ENCODE measurements around the gene NEDD8.
"Not testable (repeated sequence)": the region's sequence is repeated elsewhere in the genome, so short reads cannot be mapped to it uniquely, and the experiment has no call there.

The NEDD8 gene

DNA sequence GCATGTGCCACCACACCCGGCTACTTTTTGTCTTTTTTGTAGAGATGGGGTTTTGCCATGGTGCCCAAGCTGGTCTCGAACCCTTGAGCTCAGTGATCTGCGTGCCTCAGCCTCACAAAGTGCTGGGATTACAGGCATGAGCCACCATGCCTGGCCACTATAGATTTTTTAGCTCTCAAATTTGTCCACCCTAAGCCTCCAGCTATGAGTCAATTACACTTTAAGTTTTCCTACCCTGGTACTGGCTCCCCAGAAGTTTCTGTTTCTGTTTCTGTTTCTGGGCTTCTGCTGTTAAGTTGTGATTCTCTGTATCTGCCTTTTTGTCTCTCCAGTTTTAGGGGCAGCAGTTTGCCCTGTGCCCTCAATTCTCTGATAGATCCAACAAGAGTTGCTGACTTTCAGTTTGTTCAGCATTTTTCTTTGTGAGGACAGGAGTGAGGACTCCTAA lies 14.6 kb upstream of the NEDD8 start:
- DNase-seq, result no peak

DNA sequence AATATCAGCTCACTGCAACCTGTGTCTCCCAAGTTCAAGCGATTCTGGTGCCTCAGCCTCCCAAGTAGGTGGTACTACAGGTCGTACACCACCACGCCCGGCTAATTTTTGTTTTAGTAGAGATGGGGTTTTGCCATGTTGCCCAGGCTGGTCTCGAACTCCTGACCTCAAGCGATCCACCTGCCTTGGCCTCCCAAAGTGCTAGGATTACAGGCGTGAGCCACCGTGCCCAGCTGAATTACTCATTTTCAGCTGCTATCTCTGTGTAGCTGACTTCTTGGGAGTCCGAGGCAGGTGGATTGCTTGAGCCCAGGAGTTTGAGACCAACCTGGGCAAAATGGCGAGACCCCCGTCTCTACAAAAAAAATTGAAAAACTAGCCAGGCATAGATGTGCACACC lies 13.2 kb upstream of the NEDD8 start:
- not testable (repeated sequence) for DNase-seq

DNA sequence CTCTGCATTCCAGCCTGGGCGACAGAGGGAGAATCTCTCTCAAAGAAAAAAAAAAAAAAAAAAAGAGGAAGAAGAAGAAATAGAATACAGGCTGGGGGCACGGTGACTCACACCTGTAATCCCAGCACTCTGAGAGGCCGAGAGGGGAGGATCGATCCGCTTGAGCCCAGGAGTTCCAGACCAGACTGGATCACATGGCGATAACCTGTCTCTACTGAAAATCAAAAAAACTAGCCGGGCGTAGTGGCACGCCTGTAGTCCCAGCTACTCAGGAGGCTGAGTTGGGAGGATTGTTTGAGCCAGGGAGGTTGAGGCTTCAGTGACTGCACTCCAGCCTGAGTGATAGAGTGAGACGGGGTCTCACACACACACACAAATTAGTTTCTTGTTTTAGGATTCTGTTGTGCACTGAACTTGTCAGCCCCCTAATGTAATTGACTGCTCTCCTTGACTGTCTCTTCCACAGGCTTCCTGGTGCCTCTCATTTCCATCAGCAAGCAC lies 11.2 kb upstream of the NEDD8 start:
- no peak for DNase-seq

DNA sequence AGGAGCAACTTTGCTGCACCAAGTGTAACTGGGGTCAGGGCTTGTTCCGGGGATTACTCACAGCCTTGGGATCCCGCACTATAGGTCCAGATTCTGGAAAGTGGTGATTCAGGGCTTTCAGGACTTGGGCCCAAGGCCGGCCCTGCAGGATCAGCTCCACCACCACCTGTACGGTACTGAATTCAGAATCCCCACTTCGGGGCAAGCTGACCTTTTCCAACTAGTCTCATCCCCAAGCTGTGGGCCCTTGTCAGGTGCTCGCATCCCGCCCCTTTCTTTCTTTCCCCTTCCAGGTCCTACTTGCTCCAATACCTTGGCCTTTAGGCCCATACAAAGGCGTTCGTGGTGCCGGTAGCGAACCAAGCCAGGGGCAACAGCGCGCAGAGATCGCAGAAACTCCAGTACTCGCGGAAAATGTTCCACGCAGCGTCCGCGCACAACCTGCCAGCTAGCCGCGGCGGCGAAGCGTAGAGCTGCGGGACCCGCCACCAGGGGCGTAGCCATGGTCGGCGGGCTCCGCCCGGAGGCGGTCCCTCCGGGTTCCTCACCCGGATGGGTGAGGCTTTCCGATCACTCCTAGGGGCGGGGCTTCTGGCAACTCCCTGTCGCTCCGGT lies 9.8 kb upstream of the NEDD8 start:
- DNase-seq, result peak; percentile 89

DNA sequence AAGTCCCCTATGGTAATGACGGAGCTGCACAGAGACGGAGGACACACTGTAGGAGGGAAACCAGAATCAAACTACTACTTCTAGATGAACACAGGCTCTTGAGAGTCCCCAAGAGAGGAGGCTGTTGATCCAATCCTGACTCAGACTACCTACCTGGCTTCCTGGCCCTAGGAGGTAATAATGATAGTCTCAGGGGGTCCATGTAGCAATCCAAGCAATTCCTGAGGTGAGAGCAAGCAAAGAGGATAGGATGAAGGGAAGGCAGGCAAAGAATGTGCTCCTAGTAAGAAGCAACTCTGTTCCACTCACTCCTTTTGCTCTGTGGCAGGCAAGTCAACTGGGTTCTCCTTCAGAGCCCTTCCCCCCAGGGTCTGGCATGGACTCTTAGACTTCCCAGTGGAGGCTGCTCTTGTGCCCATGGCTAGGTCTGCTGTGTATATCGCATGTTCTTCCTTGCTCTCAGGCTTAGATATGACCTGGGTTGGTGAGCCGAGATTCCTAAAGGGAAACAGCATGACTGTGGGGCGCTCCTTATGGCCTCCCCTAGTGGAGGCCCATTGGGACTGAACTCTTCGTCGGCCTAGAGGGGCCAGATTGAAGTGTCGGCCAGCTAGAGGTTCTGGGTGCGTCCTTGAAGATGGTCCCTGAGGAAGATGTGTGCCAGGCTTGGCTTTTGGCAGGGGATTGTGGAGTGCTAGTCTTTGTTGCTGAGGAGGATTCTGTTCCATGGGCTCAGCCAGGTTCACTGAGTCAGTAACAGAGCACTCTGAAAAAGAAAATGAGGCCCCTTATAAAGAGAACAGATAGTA lies 8.1 kb upstream of the NEDD8 start:
- DNase-seq, result no peak

DNA sequence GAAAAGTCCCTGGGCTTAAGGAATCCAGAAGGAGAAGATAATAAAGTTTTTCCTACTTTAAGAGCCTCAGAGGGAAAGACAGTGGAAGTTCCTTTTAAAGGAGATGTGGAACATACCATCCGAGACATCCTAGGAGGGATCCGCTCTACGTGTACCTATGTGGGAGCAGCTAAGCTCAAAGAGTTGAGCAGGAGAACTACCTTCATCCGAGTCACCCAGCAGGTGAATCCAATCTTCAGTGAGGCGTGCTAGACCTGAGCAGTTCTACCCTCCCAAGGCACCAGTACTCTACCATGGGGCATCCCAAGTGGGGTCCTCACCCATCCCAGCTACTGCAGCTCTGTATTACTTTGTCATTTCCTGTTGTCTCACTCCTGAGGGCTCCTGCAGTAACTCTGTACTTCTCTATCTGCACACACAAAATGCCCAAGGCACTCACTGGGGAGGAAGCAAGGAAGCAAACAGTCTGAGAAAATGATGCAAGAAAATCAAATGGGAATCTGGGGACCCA lies 6.4 kb upstream of the NEDD8 start:
- no peak for DNase-seq

DNA sequence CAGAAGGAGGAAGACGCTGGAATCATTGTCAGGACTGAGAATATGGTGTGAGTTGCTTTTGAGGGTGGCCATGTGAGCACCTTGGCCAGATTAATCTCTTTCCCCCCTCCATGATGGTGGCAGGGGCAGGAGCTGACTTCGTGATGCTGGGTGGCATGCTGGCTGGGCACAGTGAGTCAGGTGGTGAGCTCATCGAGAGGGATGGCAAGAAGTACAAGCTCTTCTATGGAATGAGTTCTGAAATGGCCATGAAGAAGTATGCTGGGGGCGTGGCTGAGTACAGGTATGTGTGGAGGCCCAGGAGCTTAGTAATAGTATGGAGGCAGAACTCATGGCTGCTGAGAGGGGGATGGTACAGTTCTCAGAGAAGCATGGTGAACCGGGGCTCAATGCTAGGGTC lies 6.0 kb upstream of the NEDD8 start:
- DNase-seq, result no peak

DNA sequence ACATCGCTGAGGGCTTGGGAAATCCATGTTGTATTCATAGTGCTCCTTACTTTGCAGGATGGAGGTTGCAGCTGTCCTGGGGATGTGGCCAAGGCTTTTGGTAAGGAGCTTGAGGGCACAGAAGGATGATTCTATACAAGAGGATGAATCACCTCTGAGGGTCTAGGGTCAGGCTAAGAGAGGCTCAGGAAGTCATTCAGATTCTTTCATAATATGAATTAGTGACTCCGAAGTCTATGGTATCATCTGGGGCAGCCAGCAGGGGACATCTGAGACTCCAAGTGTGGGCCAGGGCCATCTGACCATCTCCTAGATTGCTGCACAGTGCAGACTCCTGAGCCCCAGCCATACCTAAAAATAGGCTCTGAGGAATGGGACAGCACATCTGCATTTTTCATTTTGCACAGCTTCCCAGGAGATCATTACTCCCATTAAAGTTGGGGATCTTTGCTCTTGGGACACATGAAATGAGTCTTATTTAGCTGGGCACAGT lies 5.3 kb upstream of the NEDD8 start:
- DNase-seq, result no peak

DNA sequence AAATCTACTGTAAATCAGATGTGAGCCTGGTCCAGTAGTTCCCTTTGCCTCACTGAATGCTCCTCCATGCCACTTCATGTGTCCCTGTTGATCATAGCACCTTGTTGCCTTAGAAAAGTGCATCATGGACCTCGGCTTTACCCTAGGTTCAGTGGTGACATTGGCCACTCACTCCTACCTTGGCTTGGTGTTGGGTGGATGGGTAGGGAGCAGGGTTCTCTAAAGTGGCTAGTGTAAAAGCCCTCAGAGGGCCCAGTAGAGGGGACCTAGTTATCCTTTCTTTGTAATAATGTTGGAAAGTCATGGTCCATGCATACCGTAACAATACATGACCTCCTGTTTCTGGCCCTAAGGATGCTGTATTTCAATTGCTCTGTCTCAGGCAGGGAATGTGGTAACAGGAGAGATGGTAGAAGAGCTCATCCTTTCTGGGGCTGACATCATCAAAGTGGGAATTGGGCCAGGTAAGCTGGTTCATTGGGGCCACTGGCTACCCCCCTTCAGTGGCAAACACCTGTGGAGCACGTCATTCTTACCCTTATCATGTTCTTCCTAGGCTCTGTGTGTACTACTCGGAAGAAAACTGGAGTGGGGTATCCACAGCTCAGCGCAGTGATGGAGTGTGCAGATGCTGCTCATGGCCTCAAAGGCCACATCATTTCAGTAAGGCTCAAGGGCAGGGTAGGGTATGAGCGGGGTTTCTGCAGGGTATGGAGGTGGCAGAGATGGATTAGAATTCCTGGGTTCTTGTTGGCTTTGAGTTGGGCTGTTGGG lies 4.7 kb upstream of the NEDD8 start:
- no peak for DNase-seq

DNA sequence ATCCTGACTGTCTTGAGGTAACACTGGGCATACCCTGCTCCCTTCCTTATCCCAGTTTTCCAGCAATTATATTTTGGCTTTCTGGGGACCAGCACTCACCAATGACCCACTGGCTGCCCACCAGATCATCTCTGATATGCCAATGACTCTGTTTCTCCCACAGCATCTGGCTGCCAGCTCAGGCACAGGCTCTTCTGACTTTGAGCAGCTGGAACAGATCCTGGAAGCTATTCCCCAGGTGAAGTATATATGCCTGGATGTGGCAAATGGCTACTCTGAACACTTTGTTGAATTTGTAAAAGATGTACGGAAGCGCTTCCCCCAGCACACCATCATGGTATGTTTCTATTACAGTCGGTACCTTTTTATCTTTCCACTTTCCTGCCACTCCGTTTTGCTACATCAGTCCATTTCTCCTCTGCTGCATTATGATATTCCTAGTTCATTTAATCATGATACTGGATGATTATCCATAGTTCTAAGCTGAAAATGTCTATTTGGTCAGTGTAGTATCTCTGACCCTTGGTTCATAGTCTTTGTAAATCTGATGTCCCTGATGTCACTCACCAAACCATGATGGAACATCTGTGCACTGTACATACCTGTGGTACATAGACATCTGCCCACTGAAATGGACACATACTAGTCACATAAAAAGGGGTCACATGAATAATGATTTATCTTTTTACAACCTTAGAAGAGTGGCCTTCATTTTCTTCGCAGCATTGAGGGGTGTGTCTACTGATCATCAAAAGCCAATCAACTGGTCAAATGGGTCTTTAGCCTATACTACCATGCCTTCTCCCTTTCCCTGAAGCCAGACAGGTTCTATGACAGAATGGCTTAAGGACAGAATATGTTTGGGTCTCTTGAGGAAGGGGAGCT lies 3.9 kb upstream of the NEDD8 start:
- DNase-seq, result no peak

DNA sequence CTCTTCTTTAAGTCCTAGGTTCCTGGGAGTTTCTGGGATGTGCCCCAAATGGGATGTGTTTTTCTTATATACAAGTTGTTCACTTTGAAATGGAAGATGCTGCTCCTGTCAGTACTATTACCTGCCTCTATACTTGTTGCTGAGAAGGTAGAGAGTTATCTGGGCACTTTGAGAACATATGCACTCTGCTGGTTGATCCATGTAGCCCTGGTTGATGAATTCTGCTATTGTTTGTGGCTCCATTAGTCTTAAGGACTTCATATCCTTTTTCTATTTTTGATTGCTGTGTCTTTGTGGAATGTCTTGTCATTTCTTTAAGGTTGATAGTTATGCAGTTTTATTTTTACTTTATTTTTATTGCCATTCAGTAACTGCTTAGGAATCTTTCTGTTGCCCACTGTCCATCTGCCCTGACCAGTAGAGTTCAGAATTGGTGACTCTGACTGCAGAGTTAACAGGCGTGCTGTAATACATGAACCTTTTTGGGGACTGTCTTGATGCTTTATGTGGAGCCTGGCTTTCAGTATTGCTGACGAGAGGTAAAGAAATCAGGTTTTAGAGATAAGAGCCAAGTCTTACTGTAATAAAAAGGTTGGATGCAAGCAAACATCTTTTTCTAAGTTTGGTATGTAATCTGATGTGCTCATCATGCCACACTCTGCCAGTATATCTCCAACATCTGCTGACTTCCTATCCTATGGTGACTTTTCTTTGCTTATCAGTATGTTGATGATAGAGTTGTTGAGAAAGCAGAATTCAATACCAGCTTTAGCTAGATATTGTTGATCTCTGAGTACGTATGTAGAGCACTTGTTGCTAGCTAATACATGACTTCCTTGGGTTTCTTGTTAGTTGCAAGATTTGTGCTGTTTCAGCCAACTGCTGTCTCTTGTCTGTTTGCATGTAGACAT lies 2.2 kb upstream of the NEDD8 start:
- DNase-seq, result no peak

DNA sequence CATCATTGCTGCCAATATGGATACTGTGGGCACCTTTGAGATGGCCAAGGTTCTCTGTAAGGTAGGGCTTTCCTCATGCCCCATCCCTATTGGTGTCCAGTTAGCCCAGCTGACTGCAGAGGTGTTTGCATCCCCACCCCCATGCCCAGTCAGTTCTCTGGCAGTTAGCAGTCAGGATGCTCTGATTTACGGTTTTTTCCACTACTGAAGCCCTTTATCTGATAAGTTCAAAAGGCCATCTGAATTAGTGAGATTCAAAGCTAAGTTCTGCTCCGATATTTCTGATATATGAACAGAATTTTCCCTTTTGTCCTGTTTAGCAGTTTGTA lies 1.3 kb upstream of the NEDD8 start:
- no peak for DNase-seq

DNA sequence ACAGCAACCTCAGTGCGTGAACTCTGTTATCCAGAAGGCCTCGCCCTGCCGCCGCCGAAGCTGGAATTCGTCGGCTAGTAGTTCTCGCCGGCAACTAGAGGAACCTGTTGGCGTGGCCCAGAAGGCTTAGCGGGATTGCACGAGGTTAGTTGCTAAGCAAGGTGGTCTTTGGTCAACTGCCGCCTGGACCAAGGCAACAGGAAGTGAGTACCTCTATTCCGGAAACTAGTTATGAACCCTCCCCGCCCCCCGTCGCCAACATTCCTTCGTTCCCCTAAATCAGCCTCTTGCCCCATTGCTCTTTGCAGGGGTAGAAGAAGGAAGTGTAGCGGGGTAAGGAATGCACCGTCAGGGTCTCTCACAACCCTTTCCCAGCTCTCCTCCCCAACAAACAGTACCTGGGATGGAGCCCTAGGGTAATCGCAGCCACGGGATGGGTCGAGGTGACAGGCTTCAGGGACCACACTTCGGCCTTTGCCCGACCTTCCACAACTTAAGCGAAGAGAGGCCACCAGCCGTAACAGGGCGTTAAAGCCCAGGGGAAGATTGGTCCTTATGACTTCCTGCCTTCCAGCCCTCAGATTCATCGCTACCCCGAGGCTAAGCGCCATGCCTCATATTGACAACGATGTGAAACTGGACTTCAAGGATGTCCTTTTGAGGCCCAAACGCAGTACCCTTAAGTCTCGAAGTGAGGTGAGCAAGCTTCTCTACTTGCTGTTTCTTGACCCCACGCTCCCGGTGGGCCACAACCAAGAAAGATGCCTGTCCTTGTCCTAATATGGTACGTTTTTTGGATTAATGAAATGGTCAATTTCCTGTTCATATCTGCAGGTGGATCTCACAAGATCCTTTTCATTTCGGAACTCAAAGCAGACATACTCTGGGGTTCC lies 724 bp upstream of the NEDD8 start, which contains the start of gene GMPR2:
TSS of gene GMPR2 (plus strand) at position 285 of the 893 bp plus-strand sequence. CDS start at position 610, 325 bp downstream.
- DNase-seq, result peak; percentile 55

DNA sequence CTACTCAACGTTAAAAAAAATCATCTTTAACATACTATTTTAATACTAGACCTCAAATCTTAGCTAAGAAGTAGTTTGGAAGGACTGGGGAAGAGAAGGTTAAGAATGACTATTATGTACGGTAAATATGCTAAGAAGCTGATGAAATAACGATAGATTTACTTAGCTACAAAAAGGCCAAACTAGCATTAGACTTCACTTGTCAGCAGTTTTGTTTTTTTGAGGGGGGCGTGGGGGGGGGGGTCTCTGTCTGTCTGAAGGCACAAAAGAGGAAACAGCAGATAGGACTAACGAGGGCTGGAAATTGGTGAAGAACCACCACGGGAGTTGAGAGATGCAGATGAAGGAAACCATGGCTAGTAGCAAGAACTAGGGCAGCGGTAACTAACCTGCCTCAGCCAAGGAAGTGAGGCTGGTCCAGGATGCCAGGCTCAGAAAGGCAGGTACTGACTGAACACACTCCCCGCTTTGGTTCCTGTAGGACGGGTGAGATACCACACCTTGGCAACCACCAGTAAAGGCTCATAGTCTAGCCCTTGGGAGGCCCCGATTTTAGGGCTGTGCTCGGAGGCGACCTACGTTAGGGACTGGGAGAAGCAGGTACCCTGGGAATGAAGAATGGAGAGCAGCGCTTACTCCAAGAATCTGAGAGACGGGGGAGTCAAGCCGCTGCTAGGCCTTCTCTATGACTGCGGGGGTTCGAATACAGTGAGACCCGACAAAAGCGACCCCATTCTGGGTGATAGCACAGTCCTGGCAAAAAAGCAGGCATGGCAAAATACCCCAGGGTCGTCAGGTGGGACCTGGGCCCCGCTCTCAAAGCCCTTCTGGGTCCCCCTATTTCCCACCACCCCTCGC lies 675 bp downstream of the NEDD8 start:
- no peak for DNase-seq

DNA sequence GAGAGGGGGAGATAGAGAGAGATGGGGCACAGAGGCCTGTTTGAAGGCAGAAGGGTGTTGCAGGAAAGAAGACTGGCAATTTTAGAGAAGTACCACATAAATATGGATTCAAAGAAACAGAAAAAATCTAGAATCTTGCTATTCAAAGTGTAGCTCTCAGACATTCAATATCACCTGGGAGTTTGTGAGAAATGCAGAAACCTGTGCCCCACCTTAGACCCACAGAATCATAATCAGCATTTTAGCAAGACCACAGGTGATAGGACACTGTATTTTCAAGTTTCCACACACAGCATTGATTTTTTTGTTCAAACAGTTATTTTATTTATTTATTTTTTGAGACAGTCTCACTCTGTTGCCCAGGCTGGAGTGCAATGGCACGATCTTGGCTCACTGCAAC lies 3.3 kb downstream of the NEDD8 start:
- no peak for DNase-seq

DNA sequence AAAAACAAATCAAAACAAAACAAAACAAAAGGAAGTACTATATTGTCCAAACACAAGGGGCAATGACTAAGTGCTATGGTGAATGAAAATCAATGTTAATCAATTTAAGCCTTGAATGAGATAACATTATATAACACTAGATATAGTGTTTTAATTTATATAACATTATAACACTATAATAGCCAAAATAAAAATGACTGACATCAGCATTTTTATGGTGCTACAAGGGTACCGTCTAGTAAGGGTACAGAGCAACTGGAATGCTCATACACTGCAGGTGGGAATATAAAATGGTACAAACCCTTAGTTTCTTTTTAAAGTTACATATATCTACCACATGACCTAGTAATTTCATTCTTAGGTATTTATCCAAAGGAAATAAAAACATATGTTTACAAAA lies 5.7 kb downstream of the NEDD8 start:
- no peak for DNase-seq

DNA sequence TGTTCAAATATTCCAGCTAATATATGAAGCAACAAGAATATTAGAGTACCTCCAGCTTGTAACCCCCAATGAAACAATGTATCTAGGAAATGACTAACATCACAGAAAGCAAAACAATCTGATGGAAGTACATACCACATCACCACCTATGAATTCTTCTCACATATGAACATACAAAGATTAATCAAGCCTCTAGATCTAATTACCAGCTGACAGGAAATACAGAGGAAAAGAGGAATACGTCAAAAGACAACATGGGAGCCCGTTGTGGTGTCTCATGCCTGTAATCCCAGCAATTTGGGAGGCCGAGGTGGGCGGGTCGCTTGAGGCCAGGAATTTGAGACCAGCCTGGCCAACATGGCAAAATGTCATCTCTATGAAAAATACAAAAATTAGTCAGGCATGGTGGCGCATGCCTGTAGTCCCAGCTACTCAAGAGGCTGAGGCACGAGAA lies 7.5 kb downstream of the NEDD8 start:
- DNase-seq, result no peak

DNA sequence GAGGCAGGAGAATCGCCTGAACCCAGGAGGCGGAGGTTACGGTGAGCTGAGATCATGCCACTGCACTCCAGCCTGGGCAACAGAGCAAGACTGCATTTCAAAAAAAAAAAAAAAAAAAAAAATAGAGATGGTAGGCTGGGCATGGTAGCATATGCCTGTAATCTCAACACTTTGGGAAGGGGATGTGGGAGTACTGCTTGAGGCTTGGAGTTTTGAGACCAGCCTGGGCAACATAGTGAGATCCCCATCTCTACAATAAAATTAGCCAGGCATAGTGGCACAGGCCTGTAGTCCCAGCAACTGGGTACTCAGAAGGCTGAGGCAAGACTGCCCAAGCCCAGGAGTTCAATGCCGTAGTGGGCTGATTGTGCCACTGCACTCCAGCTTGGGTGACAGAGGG lies 9.2 kb downstream of the NEDD8 start:
- not testable (repeated sequence) for DNase-seq

DNA sequence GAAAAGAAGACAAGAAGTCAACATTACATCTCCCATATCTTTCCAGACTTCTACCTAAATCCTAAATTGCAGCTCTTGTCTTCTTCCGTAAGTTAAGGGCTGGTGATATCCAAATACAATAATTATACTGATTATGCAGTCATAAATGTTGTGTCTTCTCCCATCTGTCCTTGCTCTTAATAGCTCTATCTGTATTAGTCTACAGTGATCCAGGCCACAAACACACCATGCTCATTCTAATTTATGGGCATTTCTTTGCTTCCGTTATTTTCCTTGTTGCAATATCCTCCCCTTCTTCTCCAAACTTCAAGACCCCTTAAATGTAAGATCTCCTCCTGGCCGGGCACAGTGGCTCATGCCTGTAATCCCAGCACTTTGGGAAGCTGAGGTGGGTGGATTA lies 12.6 kb downstream of the NEDD8 start:
- DNase-seq, result no peak
